ENCODE data around the gene PID1.

PID1 gene

GRCh38 chr2:229257985-229258384, 13.1 kb downstream of the PID1 start:
- no peak for DNase-seq

- no peak for DNase-seq
Measured at GRCh38 chr2:229256376-229256775, 14.7 kb downstream of the PID1 start.

- DNase-seq = no peak
Measured at GRCh38 chr2:229254206-229254605, 16.9 kb downstream of the PID1 start.

GRCh38 chr2:229252996-229253395, 18.1 kb downstream of the PID1 start:
- DNase-seq = no peak

GRCh38 chr2:229252280-229252679, 18.8 kb downstream of the PID1 start:
- DNase-seq = no peak

- DNase-seq = no peak
Measured at GRCh38 chr2:229249536-229249935, 21.6 kb downstream of the PID1 start.

- DNase-seq = no peak
Measured at GRCh38 chr2:229246334-229246733, 24.8 kb downstream of the PID1 start.

GRCh38 chr2:229244975-229245374, 26.1 kb downstream of the PID1 start:
- no peak for DNase-seq

GRCh38 chr2:229243890-229244560, 27.1 kb downstream of the PID1 start:
- no peak for DNase-seq

GRCh38 chr2:229240984-229241491, 30.0 kb downstream of the PID1 start:
- no peak for DNase-seq

GRCh38 chr2:229239021-229239420, 32.1 kb downstream of the PID1 start:
- no peak for DNase-seq

GRCh38 chr2:229237270-229237669, 33.8 kb downstream of the PID1 start:
- no peak for DNase-seq

- no peak for DNase-seq
Measured at GRCh38 chr2:229235131-229235914, 35.8 kb downstream of the PID1 start.

- DNase-seq = no peak
Measured at GRCh38 chr2:229231885-229232284, 39.2 kb downstream of the PID1 start.

GRCh38 chr2:229231328-229231868, 39.7 kb downstream of the PID1 start:
- no peak for DNase-seq

GRCh38 chr2:229230911-229231310, 40.2 kb downstream of the PID1 start:
- no peak for DNase-seq

- DNase-seq = no peak
Measured at GRCh38 chr2:229230256-229230655, 40.8 kb downstream of the PID1 start.

- DNase-seq = no peak
Measured at GRCh38 chr2:229226382-229226781, 44.7 kb downstream of the PID1 start.

GRCh38 chr2:229223107-229223506, 48.0 kb downstream of the PID1 start:
- no peak for DNase-seq

GRCh38 chr2:229221641-229222040, 49.4 kb downstream of the PID1 start:
- DNase-seq = no peak

- DNase-seq = no peak
Measured at GRCh38 chr2:229220254-229220653, 50.8 kb downstream of the PID1 start.

- DNase-seq = no peak
Measured at GRCh38 chr2:229218329-229218921, 52.7 kb downstream of the PID1 start.

- no peak for DNase-seq
Measured at GRCh38 chr2:229212241-229212640, 58.8 kb downstream of the PID1 start.

- no peak for DNase-seq
Measured at GRCh38 chr2:229210641-229211040, 60.4 kb downstream of the PID1 start.

Data from NCI-H1417 treated with DMSO at 0.1 percent for 48 hours (cell line).